BE2C (cell line): ENCODE measurements around the gene ELMO1.
A peak's percentile ranks its signal among the peaks of the same experiment; 100 is the strongest.

Experiments used
- DNase-seq: peaks from one replicate; pipeline ENCODE4 v3.0.0-alpha.2; 2020
- H3K27me3 ChIP-seq: fragments of 250-450 bp; sonication (Bioruptor Pico); 2 replicates; pipeline ENCODE4 v1.5.1; 2020; ENCODE audit warnings: mild to moderate bottlenecking
- H3K36me3 ChIP-seq: fragments of 250-450 bp; sonication (Bioruptor Pico); 2 replicates; pipeline ENCODE4 v1.5.1; 2020; ENCODE audit warnings: mild to moderate bottlenecking
- H3K4me1 ChIP-seq: fragments of 250-450 bp; sonication (Bioruptor Pico); 2 replicates; pipeline ENCODE4 v1.5.1; 2020
- H3K4me3 ChIP-seq: 2 replicates; pipeline ENCODE4 v1.5.1; 2011; ENCODE audit warnings: low read depth, low read length
- H3K9me3 ChIP-seq: fragments of 250-450 bp; sonication (Bioruptor Pico); 2 replicates; pipeline ENCODE4 v1.5.1; 2020
- CTCF ChIP-seq: IDR thresholded peaks from 2 replicates; pipeline ENCODE4 v1.5.1; 2012; ENCODE audit warnings: mild to moderate bottlenecking, low read depth, low read length

Gene ELMO1

DNA sequence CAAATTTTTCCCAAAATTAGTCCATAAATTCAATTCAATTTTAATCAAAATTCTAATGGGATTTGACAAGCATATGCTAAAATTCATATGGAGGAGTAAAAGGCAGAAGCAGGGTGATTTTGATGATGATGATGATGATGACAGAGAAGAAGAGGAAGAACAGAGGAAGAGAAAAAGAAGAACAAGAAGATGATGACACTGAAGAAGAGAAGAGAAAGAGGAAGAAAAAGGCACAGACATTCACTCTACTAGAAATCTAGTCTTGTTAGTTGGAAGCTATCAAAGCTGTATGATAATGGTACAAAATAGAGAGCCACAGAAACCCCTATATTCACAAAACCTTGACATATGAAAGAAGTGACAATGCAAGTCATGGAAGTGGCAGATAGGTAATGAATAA lies 157.9 kb downstream of the ELMO1 start:
- Histone ChIP-seq H3K4me1 (no peaks in the 10 kb centered on the region), H3K36me3 (no peaks in the 10 kb centered on the region), H3K27me3 (no peaks in the 10 kb centered on the region), H3K4me3 (no peak overlapping the region), H3K9me3 (no peaks in the 10 kb centered on the region)
- DNase-seq: no peak
- no peak for TF ChIP-seq CTCF

DNA sequence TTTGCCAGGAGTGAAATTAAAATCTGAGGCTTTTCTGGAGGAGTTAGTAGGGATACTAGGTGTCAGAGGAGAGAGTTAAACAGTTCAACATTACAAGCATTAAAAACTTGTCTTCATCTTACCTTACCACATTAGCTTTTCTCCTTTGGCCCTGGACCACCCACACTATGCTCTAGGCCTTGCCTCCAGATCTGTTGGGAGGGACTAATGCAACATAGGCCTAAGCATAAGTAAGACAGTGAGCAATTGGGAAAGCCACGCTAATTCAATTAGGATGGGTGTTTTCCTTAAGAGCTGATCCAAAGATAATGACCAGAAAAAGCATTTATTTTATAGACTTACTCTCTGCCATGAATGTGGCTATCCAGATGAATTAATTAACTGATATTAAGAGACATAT lies 158.9 kb downstream of the ELMO1 start:
- no peaks in the 10 kb centered on the region for H3K27me3 ChIP-seq
- no peak for TF ChIP-seq CTCF
- no peaks in the 10 kb centered on the region for H3K9me3 ChIP-seq
- H3K4me1 ChIP-seq: 0 out of 2 replicates have a peak, but pooled peaks cover 2% of the 10 kb centered on the region
- no peak overlapping the region for H3K4me3 ChIP-seq
- no peaks in the 10 kb centered on the region for H3K36me3 ChIP-seq
- peak; percentile 22 for DNase-seq

GRCh38 chr7:37289367-37289766 lies 159.3 kb downstream of the ELMO1 start:
- Histone ChIP-seq H3K9me3 (no peaks in the 10 kb centered on the region), H3K4me1 (0 out of 2 replicates have a peak, but pooled peaks cover 2% of the 10 kb centered on the region), H3K36me3 (no peaks in the 10 kb centered on the region), H3K27me3 (no peaks in the 10 kb centered on the region), H3K4me3 (no peak overlapping the region)
- DNase-seq: peak; percentile 33
- TF ChIP-seq CTCF: no peak

- DNase-seq: no peak
- no peaks in the 10 kb centered on the region for H3K9me3 ChIP-seq
- no peak for TF ChIP-seq CTCF
- no peak overlapping the region for H3K4me3 ChIP-seq
- H3K27me3 ChIP-seq: no peaks in the 10 kb centered on the region
- 0 out of 2 replicates have a peak, but pooled peaks cover 2% of the 10 kb centered on the region for H3K4me1 ChIP-seq
- H3K36me3 ChIP-seq: no peaks in the 10 kb centered on the region
Measured at GRCh38 chr7:37287131-37287855, 161.4 kb downstream of the ELMO1 start.

DNA sequence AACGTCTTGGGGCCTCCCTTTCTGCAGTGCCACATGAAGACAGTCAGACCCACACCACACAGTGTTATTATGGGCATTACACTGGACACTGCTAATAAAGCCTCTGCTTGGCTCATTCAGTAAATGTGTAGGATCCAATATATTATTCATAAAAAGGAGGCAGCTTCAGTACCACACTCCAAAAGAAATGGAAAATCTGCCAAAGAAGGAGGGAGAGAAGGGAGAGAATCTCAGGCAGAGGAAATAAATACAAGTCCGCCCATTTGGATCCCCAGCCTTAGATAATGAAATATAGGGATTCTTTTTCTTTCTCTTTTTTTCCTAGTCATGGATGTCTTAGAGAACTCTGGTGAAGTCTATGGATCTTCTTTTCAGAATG lies 162.2 kb downstream of the ELMO1 start:
- Histone ChIP-seq H3K27me3 (no peaks in the 10 kb centered on the region), H3K36me3 (no peaks in the 10 kb centered on the region), H3K9me3 (no peaks in the 10 kb centered on the region), H3K4me1 (0 out of 2 replicates have a peak, but pooled peaks cover 2% of the 10 kb centered on the region), H3K4me3 (no peak overlapping the region)
- DNase-seq: no peak
- TF ChIP-seq CTCF: no peak

GRCh38 chr7:37285706-37286453 lies 162.8 kb downstream of the ELMO1 start:
- Histone ChIP-seq H3K4me1 (0 out of 2 replicates have a peak, but pooled peaks cover 2% of the 10 kb centered on the region), H3K4me3 (no peak overlapping the region), H3K27me3 (no peaks in the 10 kb centered on the region), H3K9me3 (no peaks in the 10 kb centered on the region), H3K36me3 (no peaks in the 10 kb centered on the region)
- no peak for TF ChIP-seq CTCF
- no peak for DNase-seq
